NCI-H2196 treated with DMSO at 0.1 percent for 48 hours (cell line): ENCODE data around the gene MAPRE2.

ENCODE experiments used
- DNase-seq: peaks from one replicate; lab custom pipeline; 2025; ENCODE audit not compliant: unreplicated experiment; lab: John Stamatoyannopoulos, UW

The MAPRE2 gene

GRCh38 chr18:35118641-35119040 lies 77.4 kb downstream of the MAPRE2 start:
- no peak for DNase-seq

GRCh38 chr18:35121038-35121437 lies 79.8 kb downstream of the MAPRE2 start:
- no peak for DNase-seq

GRCh38 chr18:35121531-35121930 lies 80.3 kb downstream of the MAPRE2 start:
- DNase-seq: no peak

GRCh38 chr18:35122586-35123224 lies 81.5 kb downstream of the MAPRE2 start:
- DNase-seq: no peak

- DNase-seq: no peak
Observed at GRCh38 chr18:35123811-35124210, 82.6 kb downstream of the MAPRE2 start.

GRCh38 chr18:35127201-35127600 lies 86.0 kb downstream of the MAPRE2 start:
- no peak for DNase-seq

GRCh38 chr18:35128675-35129074 lies 87.5 kb downstream of the MAPRE2 start:
- DNase-seq: no peak

- no peak for DNase-seq
Observed at GRCh38 chr18:35130236-35130635, 89.0 kb downstream of the MAPRE2 start.

GRCh38 chr18:35131387-35132020 lies 90.3 kb downstream of the MAPRE2 start:
- DNase-seq: no peak

GRCh38 chr18:35132021-35132902 lies 91.0 kb downstream of the MAPRE2 start:
- no peak for DNase-seq

GRCh38 chr18:35134190-35134730 lies 93.0 kb downstream of the MAPRE2 start:
- DNase-seq: no peak

GRCh38 chr18:35134791-35135531 lies 93.7 kb downstream of the MAPRE2 start:
- DNase-seq: no peak

- no peak for DNase-seq
Observed at GRCh38 chr18:35136248-35136647, 95.0 kb downstream of the MAPRE2 start.

GRCh38 chr18:35136885-35137284 lies 95.7 kb downstream of the MAPRE2 start:
- no peak for DNase-seq

GRCh38 chr18:35137632-35138031 lies 96.4 kb downstream of the MAPRE2 start:
- DNase-seq: no peak

- DNase-seq: no peak
Observed at GRCh38 chr18:35138773-35139172, 97.6 kb downstream of the MAPRE2 start.

- DNase-seq: no peak
Observed at GRCh38 chr18:35139517-35139916, 98.3 kb downstream of the MAPRE2 start.

GRCh38 chr18:35141077-35141476 lies 99.9 kb downstream of the MAPRE2 start:
- no peak for DNase-seq

- no peak for DNase-seq
Observed at GRCh38 chr18:35141567-35142274, 100.5 kb downstream of the MAPRE2 start.

GRCh38 chr18:35142275-35142615 lies 101.0 kb downstream of the MAPRE2 start:
- no peak for DNase-seq
